ENCODE data around the gene PTPRR. TPM values are rescaled to one million over a fixed set of nuclear protein-coding genes. Genes with fewer than 3 reads are reported as not detected.
A peak's percentile ranks its signal among the peaks of the same experiment; 100 is the strongest.

PTPRR gene
- total and polyA plus RNA-seq, 5 experiments from 2014 or later = not detected

GRCh38 chr12:70936203-70936813, 15.8 kb upstream of the PTPRR start:
- Mint-ChIP-seq H3K4me1 (no peaks in the 10 kb centered on the region), H3K27ac (no peak overlapping the region), H3K36me3 (no peaks in the 10 kb centered on the region), H3K9me3 (peaks cover 0 to 5% (median 0%) of the 10 kb centered on the region in 9 donors), H3K4me3 (no peak overlapping the region), H3K27me3 (peaks cover 0 to 21% (median 3%) of the 10 kb centered on the region in 5 donors)
- POLR2A ChIA-PET = no interaction called here
- DNase-seq (no peak), ATAC-seq (no peak)

- Mint-ChIP-seq H3K4me1 (no peaks in the 10 kb centered on the region), H3K9me3 (no peaks in the 10 kb centered on the region), H3K27ac (no peak overlapping the region), H3K27me3 (peaks cover 0 to 4% (median 0%) of the 10 kb centered on the region in 5 donors), H3K36me3 (no peaks in the 10 kb centered on the region), H3K4me3 (no peak overlapping the region)
- POLR2A ChIA-PET = no interaction called here
- no peak for DNase-seq
- ATAC-seq = no peak
These were observed 12.6 kb upstream of the PTPRR start for GRCh38 chr12:70933133-70933532.

- Mint-ChIP-seq H3K27ac (no peak overlapping the region), H3K27me3 (no peaks in the 10 kb centered on the region), H3K9me3 (peaks cover 0 to 3% (median 0%) of the 10 kb centered on the region in 9 donors), H3K4me1 (no peaks in the 10 kb centered on the region), H3K4me3 (no peak overlapping the region), H3K36me3 (no peaks in the 10 kb centered on the region)
- POLR2A ChIA-PET = no interaction called here
- DNase-seq (no peak), ATAC-seq (no peak)
These were observed 8.5 kb upstream of the PTPRR start for GRCh38 chr12:70929029-70929428.

- H3K4me3 Mint-ChIP-seq = no peak overlapping the region
- no peak overlapping the region for H3K27ac Mint-ChIP-seq
- no peaks in the 10 kb centered on the region for H3K4me1 Mint-ChIP-seq
- H3K9me3 Mint-ChIP-seq = peaks cover 0 to 3% (median 0%) of the 10 kb centered on the region in 9 donors
- no peaks in the 10 kb centered on the region for H3K27me3 Mint-ChIP-seq
- no peaks in the 10 kb centered on the region for H3K36me3 Mint-ChIP-seq
- DNase-seq (no peak), ATAC-seq (no peak)
- POLR2A ChIA-PET = no interaction called here
These were observed 7.5 kb upstream of the PTPRR start for GRCh38 chr12:70928071-70928470.

- POLR2A ChIA-PET = no interaction called here
- ATAC-seq = no peak
- Mint-ChIP-seq H3K4me1 (no peaks in the 10 kb centered on the region), H3K36me3 (no peaks in the 10 kb centered on the region), H3K27ac (no peak overlapping the region), H3K27me3 (peaks cover 0 to 2% (median 1%) of the 10 kb centered on the region in 5 donors), H3K9me3 (peaks cover 0 to 3% (median 0%) of the 10 kb centered on the region in 9 donors), H3K4me3 (no peak overlapping the region)
- DNase-seq = no peak
These were observed 6.8 kb upstream of the PTPRR start for GRCh38 chr12:70927356-70927755.

- Mint-ChIP-seq H3K27me3 (peaks cover 4 to 12% (median 9%) of the 10 kb centered on the region in 5 donors), H3K4me3 (no peak overlapping the region), H3K36me3 (no peaks in the 10 kb centered on the region), H3K4me1 (no peaks in the 10 kb centered on the region), H3K27ac (no peak overlapping the region), H3K9me3 (peaks cover 0 to 3% (median 0%) of the 10 kb centered on the region in 9 donors)
- ATAC-seq (no peak), DNase-seq (no peak)
- POLR2A ChIA-PET = no interaction called here
These were observed 5.0 kb upstream of the PTPRR start for GRCh38 chr12:70925539-70925938.

- peaks cover 0 to 6% (median 0%) of the 10 kb centered on the region in 9 donors for H3K9me3 Mint-ChIP-seq
- no peaks in the 10 kb centered on the region for H3K4me1 Mint-ChIP-seq
- ATAC-seq (no peak), DNase-seq (no peak)
- POLR2A ChIA-PET = no interaction called here
- peak overlapping the region in 1 of 10 donors; percentile 12 for H3K4me3 Mint-ChIP-seq
- H3K36me3 Mint-ChIP-seq = peaks cover 0 to 4% (median 0%) of the 10 kb centered on the region in 3 donors
- H3K27me3 Mint-ChIP-seq = peaks cover 10 to 30% (median 19%) of the 10 kb centered on the region in 5 donors
- no peak overlapping the region for H3K27ac Mint-ChIP-seq
These were observed 353 bp upstream of the PTPRR start for GRCh38 chr12:70920891-70921290.

GRCh38 chr12:70919597-70920035, 922 bp downstream of the PTPRR start:
- H3K4me1 Mint-ChIP-seq = no peaks in the 10 kb centered on the region
- POLR2A ChIA-PET = no interaction called here
- ATAC-seq (no peak), DNase-seq (no peak)
- peaks cover 0 to 4% (median 0%) of the 10 kb centered on the region in 3 donors for H3K36me3 Mint-ChIP-seq
- H3K9me3 Mint-ChIP-seq = peaks cover 0 to 6% (median 0%) of the 10 kb centered on the region in 9 donors
- H3K27me3 Mint-ChIP-seq = peaks cover 10 to 30% (median 19%) of the 10 kb centered on the region in 5 donors
- H3K4me3 Mint-ChIP-seq = no peak overlapping the region
- H3K27ac Mint-ChIP-seq = no peak overlapping the region

GRCh38 chr12:70919176-70919575, 1.4 kb downstream of the PTPRR start:
- POLR2A ChIA-PET = no interaction called here

GRCh38 chr12:70918321-70918720, 2.2 kb downstream of the PTPRR start:
- no peak for ATAC-seq
- Mint-ChIP-seq H3K27me3 (peaks cover 11 to 30% (median 19%) of the 10 kb centered on the region in 5 donors), H3K4me1 (no peaks in the 10 kb centered on the region), H3K9me3 (peaks cover 0 to 8% (median 0%) of the 10 kb centered on the region in 9 donors), H3K36me3 (peaks cover 0 to 4% (median 0%) of the 10 kb centered on the region in 3 donors), H3K4me3 (no peak overlapping the region), H3K27ac (no peak overlapping the region)
- POLR2A ChIA-PET = no interaction called here
- no peak for DNase-seq

More at GRCh38 chr12:70919176-70919575, 1.4 kb downstream of the PTPRR start:
- DNase-seq (no peak), ATAC-seq (no peak)
- no peak overlapping the region for H3K4me3 Mint-ChIP-seq
- peaks cover 0 to 4% (median 0%) of the 10 kb centered on the region in 3 donors for H3K36me3 Mint-ChIP-seq
- no peaks in the 10 kb centered on the region for H3K4me1 Mint-ChIP-seq
- H3K9me3 Mint-ChIP-seq = peaks cover 0 to 6% (median 0%) of the 10 kb centered on the region in 9 donors
- H3K27me3 Mint-ChIP-seq = peaks cover 11 to 30% (median 19%) of the 10 kb centered on the region in 5 donors
- H3K27ac Mint-ChIP-seq = no peak overlapping the region

GRCh38 chr12:70910666-70911065, 9.9 kb downstream of the PTPRR start:
- H3K36me3 Mint-ChIP-seq = no peaks in the 10 kb centered on the region
- no peak for ATAC-seq

GRCh38 chr12:70908978-70909377, 11.6 kb downstream of the PTPRR start:
- Mint-ChIP-seq H3K4me3 (no peak overlapping the region), H3K27ac (no peak overlapping the region)

More at GRCh38 chr12:70910666-70911065, 9.9 kb downstream of the PTPRR start:
- peaks cover 0 to 6% (median 1%) of the 10 kb centered on the region in 5 donors for H3K27me3 Mint-ChIP-seq
- POLR2A ChIA-PET = no interaction called here
- H3K9me3 Mint-ChIP-seq = peaks cover 0 to 13% (median 0%) of the 10 kb centered on the region in 9 donors
- no peak for DNase-seq
- no peak overlapping the region for H3K27ac Mint-ChIP-seq
- H3K4me3 Mint-ChIP-seq = no peak overlapping the region
- H3K4me1 Mint-ChIP-seq = no peaks in the 10 kb centered on the region

GRCh38 chr12:70907412-70907811, 13.1 kb downstream of the PTPRR start:
- no peak for DNase-seq
- no peak overlapping the region for H3K27ac Mint-ChIP-seq
- POLR2A ChIA-PET = no interaction called here
- H3K4me1 Mint-ChIP-seq = no peaks in the 10 kb centered on the region
- peaks cover 0 to 3% (median 0%) of the 10 kb centered on the region in 5 donors for H3K27me3 Mint-ChIP-seq
- no peaks in the 10 kb centered on the region for H3K36me3 Mint-ChIP-seq
- H3K9me3 Mint-ChIP-seq = peaks cover 0 to 13% (median 2%) of the 10 kb centered on the region in 9 donors
- ATAC-seq = no peak
- no peak overlapping the region for H3K4me3 Mint-ChIP-seq

More at GRCh38 chr12:70908978-70909377, 11.6 kb downstream of the PTPRR start:
- H3K36me3 Mint-ChIP-seq = no peaks in the 10 kb centered on the region
- H3K4me1 Mint-ChIP-seq = no peaks in the 10 kb centered on the region
- peaks cover 0 to 5% (median 0%) of the 10 kb centered on the region in 5 donors for H3K27me3 Mint-ChIP-seq
- ATAC-seq (no peak), DNase-seq (no peak)
- H3K9me3 Mint-ChIP-seq = peaks cover 0 to 13% (median 0%) of the 10 kb centered on the region in 9 donors
- POLR2A ChIA-PET = no interaction called here

Measured in naive thymus-derived CD8-positive, alpha-beta T cell (primary cell).